Activated T-cell treated with anti-CD3 and anti-CD28 coated beads, Interleukin-2, amount 50 U/mL, for 72 hours (primary cell): ENCODE measurements around the gene PDIA3. TPM values are rescaled to one million over a fixed set of nuclear protein-coding genes. Genes with fewer than 3 reads are reported as not detected.

Experiments
- ATAC-seq, 2 donors: fragments of 150-1000 bp; cut with Tn5 transposase; replicated peaks in 1 of 2; 2 replicates each; pipeline ENCODE4 v1.10.0; 2021; ENCODE audit warnings: moderate library complexity in 2 of 2, mild to moderate bottlenecking in 1 of 2
- DNase-seq, 2 donors: peaks; one replicate each; pipeline ENCODE4 v3.0.0; 2021 to 2022; ENCODE audit warnings: mixed read lengths in 1 of 2
- H3K27ac Mint-ChIP-seq: one replicate; pipeline ENCODE4 v1.8.0; 2022; ENCODE audit warnings: mild to moderate bottlenecking, moderate library complexity, mixed read lengths
- H3K27me3 Mint-ChIP-seq: one replicate; pipeline ENCODE4 v1.8.0; 2022; ENCODE audit warnings: low read depth, mixed read lengths
- H3K36me3 Mint-ChIP-seq, 2 donors: one replicate each; pipeline ENCODE4 v1.8.0; 2022; ENCODE audit warnings: mixed read lengths in 2 of 2, mild to moderate bottlenecking in 1 of 2; ENCODE audit not compliant: insufficient read depth in 2 of 2
- H3K4me1 Mint-ChIP-seq: one replicate; pipeline ENCODE4 v1.8.0; 2022; ENCODE audit warnings: low read depth, mixed read lengths
- H3K4me3 Mint-ChIP-seq, 2 donors: one replicate each; pipeline ENCODE4 v1.8.0; 2022; ENCODE audit warnings: mild to moderate bottlenecking in 2 of 2, mixed read lengths in 2 of 2, moderate library complexity in 2 of 2
- H3K9me3 Mint-ChIP-seq, 2 donors: one replicate each; pipeline ENCODE4 v1.8.0; 2022; ENCODE audit warnings: mixed read lengths in 2 of 2
- total RNA-seq, 2 donors: library from RNA; stranded (reverse); gene quantifications; one replicate each; pipeline ENCODE4 v1.2.3, GENCODE V29; 2022

Gene PDIA3
- total RNA-seq, 2 donors from 2014 or later, result 193 to 244 TPM

DNA sequence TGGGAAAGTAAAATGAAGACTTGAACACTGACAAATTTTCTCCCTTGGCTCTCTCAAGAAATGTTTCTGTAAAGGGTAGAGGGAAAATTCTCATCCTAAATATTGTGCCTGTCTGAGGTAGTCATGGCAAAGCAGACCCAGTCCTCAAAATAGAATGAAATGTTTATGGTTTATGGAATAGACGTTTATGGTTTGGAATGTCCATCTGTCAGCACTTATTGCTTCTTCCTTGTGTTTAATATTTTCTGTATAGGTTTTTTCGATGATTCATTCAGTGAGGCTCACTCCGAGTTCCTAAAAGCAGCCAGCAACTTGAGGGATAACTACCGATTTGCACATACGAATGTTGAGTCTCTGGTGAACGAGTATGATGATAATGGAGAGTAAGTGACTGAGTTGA is 16.6 kb downstream of the PDIA3 start:
- Mint-ChIP-seq H3K27ac (no peak overlapping the region), H3K36me3 (peaks cover 4 to 39% of the 10 kb centered on the region in 2 donors), H3K4me3 (no peak overlapping the region), H3K4me1 (peaks cover 6% of the 10 kb centered on the region), H3K9me3 (no peaks in the 10 kb centered on the region), H3K27me3 (no peaks in the 10 kb centered on the region)
- ATAC-seq, result no peak
- no peak for DNase-seq

DNA sequence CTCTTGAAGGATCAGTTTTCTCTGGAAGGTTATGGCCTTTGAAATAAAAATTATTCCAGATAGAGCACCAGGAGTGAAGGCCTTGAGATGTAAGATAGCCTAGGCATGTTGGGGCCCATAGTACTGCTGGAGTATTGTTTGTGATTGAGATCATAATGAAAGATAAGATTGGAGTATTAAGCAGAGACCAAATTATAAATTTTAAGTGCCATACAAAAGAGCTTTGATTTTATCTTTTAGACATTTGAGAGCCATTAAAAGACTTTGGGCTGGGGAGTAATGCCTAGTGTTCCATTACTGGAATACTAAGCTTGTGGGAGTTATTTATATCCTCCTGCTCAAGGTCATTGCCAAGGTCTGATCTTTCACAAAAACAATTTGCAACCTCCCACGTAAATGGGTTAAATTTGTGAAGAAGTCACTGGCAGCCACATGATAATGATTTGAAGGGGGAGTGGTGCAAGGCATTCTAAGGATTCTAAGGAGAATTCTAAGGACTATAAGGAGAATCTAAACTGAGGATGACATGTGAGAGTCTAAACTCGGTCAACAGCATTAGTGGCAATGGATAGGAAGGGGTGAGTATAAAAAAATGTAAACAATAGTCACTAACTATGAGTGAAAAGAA is 17.7 kb downstream of the PDIA3 start:
- Mint-ChIP-seq H3K27ac (peak overlapping the region; percentile 92), H3K4me1 (peaks cover 6% of the 10 kb centered on the region), H3K4me3 (no peak overlapping the region), H3K36me3 (peaks cover 4 to 39% of the 10 kb centered on the region in 2 donors), H3K9me3 (no peaks in the 10 kb centered on the region), H3K27me3 (no peaks in the 10 kb centered on the region)
- DNase-seq (no peak), ATAC-seq (no peak)

DNA sequence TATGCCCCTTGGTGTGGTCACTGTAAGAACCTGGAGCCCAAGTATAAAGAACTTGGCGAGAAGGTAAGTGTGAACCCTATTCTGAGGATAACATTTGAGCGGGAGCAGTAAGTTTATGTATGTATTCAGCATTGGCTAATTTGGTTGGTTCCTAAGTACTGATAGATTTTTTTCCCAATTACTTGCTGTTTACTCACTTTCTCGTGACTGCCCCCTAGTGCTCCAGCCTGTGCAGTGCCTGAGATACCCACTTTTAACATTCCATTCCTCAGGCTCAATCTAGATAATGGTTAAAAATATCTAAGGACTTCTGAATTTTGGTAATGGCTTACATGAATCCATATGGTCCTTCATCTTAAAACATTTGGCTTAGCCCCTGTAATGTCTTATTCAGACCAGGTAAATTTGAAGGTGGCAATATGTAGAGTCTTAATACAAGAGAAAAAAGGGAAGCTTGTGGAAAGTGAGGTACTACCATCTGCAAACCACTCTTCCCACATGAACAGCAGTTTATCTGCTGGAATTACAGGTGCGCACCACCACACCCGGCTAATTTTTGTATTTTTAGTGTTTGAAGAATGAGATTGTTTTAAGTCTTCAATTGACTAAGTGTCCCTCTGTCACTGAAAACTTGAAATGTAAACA is 23.5 kb downstream of the PDIA3 start:
- DNase-seq (peak; percentile 62 to 63), ATAC-seq (peak; percentile 62 to 68)
- Mint-ChIP-seq H3K9me3 (no peaks in the 10 kb centered on the region), H3K4me1 (no peaks in the 10 kb centered on the region), H3K27ac (no peak overlapping the region), H3K4me3 (no peak overlapping the region), H3K27me3 (no peaks in the 10 kb centered on the region), H3K36me3 (peaks cover 3 to 28% of the 10 kb centered on the region in 2 donors)

DNA sequence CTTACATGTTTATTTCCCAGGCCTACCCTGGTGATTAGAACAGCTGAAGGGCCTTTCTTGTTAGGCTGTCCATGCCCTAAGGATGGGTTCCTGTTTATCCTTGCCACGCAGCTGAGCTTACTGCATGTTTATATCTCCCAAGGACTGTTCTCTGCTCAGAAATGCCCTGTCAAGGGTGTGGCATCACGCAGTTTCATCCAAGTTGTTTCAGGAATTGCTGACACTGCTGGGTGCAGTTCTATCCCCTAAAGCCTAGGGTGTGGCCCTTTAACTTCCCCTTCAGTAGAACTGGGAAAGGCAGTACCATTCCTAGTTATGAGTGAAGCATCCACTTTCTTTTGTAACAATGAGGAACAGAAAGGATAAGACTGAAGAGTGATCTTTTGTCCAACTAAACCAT is 25.6 kb downstream of the PDIA3 start:
- ATAC-seq (no peak), DNase-seq (no peak)
- Mint-ChIP-seq H3K27ac (no peak overlapping the region), H3K36me3 (peaks cover 3 to 19% of the 10 kb centered on the region in 2 donors), H3K4me3 (no peak overlapping the region), H3K27me3 (no peaks in the 10 kb centered on the region), H3K4me1 (peaks cover 12% of the 10 kb centered on the region), H3K9me3 (no peaks in the 10 kb centered on the region)

DNA sequence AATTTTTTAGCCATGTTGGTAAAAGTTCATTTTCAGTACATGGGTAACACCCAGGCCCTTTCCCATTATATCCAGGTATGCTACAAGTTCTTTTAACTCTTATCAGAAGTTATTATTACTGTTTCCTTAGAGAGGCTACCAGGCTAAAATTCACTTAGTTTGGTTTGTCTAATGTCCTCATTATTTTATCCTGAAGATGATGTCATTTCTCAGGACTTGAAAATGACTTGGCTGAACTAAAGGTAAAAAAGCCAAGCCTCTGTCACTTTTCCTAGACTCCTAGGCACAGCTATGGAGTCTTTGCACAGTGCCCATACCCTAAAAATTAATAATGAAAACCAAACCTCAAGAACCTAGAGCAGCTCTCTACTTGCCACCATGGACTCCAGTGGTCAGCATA is 26.4 kb downstream of the PDIA3 start:
- Mint-ChIP-seq H3K36me3 (peaks cover 3 to 14% of the 10 kb centered on the region in 2 donors), H3K27ac (no peak overlapping the region), H3K4me1 (peaks cover 19% of the 10 kb centered on the region), H3K9me3 (no peaks in the 10 kb centered on the region), H3K27me3 (no peaks in the 10 kb centered on the region), H3K4me3 (no peak overlapping the region)
- ATAC-seq, result no peak
- DNase-seq, result no peak

DNA sequence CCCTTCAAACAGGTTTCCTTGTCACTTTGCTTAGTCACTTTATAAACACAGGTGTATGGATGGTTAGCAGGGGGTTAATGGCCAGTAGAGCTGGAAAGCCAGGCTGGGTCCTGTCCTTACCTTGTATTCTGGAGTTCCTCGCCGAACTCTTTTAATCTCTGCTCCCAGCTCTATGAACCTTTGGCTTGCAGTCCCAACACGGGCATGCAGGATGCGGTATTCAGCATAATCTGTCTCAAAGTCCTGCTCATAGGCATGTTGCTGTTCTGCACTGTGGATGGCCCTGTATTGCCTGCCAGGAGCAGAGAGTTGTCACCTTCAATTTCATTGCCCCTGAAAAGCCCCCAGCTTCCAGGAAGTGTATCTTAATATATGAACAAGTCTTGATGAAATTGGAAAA is 27.8 kb downstream of the PDIA3 start:
- no peak overlapping the region for H3K4me3 Mint-ChIP-seq
- H3K4me1 Mint-ChIP-seq, result peaks cover 33% of the 10 kb centered on the region
- H3K9me3 Mint-ChIP-seq, result no peaks in the 10 kb centered on the region
- no peaks in the 10 kb centered on the region for H3K27me3 Mint-ChIP-seq
- ATAC-seq (no peak), DNase-seq (no peak)
- H3K36me3 Mint-ChIP-seq, result peaks cover 3 to 14% of the 10 kb centered on the region in 2 donors
- H3K27ac Mint-ChIP-seq, result peak overlapping the region; percentile 23

DNA sequence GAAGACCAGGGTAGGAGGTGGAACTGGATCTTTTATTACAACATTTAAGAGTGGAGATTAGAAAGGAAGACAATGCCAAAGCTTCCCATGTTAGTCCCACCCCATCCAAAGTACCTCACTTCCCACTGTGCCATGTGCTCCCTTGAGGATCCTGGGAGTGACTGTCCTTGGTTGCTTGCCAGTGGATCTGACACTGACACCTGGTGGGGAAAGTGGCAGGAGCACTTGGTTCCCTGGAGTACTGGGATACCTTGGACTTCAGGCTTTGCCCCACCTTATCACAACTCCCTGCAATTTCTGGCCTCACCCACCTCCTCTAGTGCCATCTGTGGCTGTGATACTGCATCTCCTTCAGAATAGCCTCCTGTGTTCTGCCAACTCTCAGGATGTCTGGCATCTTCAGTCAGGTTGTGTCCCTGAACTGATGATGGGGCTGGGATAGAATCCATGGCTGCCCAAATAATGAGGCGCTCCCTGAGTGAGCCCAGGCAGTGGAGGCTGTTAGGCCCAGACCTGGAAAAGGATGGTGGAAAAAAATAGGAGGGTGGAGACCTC is 29.2 kb downstream of the PDIA3 start:
- H3K4me1 Mint-ChIP-seq, result peaks cover 36% of the 10 kb centered on the region
- no peak for ATAC-seq
- peak overlapping the region; percentile 84 to 98 for H3K4me3 Mint-ChIP-seq
- H3K36me3 Mint-ChIP-seq, result peaks cover 3 to 5% of the 10 kb centered on the region in 2 donors
- H3K27ac Mint-ChIP-seq, result peak overlapping the region; percentile 63
- H3K27me3 Mint-ChIP-seq, result no peaks in the 10 kb centered on the region
- no peaks in the 10 kb centered on the region for H3K9me3 Mint-ChIP-seq
- DNase-seq, result no peak

DNA sequence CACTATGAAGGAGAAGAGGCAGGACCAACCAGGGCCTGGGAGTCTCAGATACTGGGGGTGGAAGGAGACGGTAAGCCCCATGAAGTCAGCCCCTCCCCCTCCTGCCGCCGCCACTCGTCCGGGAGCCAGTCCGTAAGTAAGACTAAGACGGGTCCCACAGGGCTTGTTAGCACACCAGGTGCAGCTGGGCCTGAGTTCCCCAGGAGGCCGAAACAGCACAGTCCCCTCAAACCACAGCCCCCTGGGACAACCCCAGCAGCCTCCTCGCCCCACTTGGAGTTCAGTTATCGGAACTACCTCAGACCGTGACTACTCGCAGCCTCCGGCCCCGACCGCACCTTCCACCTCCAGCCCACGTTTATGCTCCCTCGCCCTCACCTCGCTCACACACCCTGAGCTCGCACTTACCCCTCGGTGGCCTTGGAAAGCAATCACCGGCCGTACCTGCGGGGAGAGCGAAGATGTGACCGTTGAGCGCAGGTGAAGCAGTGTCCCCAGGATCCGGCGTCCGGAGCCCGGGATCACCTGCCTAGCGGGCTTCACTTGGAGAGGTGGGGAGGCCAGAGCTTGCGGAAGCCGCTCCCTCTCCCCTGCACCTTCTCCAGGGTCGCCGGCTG is 30.0 kb downstream of the PDIA3 start:
- peak; percentile 20 to 33 for DNase-seq
- H3K36me3 Mint-ChIP-seq, result peaks cover 0 to 2% of the 10 kb centered on the region in 2 donors
- peak in 1 of 2 donors; percentile 3 for ATAC-seq
- H3K4me3 Mint-ChIP-seq, result peak overlapping the region; percentile 84 to 98
- no peak overlapping the region for H3K27ac Mint-ChIP-seq
- no peaks in the 10 kb centered on the region for H3K9me3 Mint-ChIP-seq
- H3K4me1 Mint-ChIP-seq, result peaks cover 36% of the 10 kb centered on the region
- H3K27me3 Mint-ChIP-seq, result no peaks in the 10 kb centered on the region

DNA sequence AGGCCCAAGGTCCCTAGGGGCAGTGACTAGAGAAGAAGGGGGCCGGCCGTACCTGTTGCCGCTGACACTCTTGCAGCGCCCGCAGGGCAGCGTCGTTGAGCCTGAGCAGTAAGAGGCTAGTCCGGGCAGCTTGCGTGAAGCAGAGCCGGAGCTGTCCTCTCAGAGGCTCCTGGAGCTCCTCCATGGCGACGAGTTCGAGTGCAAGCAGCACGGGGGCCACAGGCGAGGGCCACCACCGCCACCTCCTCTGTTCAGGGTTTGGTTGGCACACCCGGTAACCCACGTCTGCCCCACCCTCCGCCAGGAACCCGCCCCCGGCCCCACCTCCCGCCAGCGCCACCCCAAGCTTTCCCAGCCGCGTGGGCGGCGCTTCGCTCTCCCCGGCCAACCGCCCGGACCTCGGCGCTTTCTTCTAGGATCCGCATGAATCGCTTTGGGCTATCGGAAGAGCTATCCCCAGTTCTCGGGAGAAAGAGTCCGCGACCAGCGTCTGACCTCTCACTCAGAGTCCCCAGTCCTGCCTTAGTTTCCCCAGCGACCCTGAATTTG is 30.6 kb downstream of the PDIA3 start, which contains the start of gene ELL3:
Gene ELL3, minus strand, starts transcription at position 249 of the 549 bp plus-strand sequence. Its CDS starts 65 bp downstream, at position 184.
- H3K27ac Mint-ChIP-seq, result peak within 1 kb of the TSS; percentile 87
- peaks cover 36% of the 10 kb centered on the region for H3K4me1 Mint-ChIP-seq
- H3K9me3 Mint-ChIP-seq, result no peaks in the 10 kb centered on the region
- H3K36me3 Mint-ChIP-seq, result peaks cover 0 to under 1% of the 10 kb centered on the region in 2 donors
- DNase-seq (peak; percentile 80), ATAC-seq (peak; percentile 75 to 78)
- H3K4me3 Mint-ChIP-seq, result peak within 1 kb of the TSS; percentile 84 to 98
- no peaks in the 10 kb centered on the region for H3K27me3 Mint-ChIP-seq

DNA sequence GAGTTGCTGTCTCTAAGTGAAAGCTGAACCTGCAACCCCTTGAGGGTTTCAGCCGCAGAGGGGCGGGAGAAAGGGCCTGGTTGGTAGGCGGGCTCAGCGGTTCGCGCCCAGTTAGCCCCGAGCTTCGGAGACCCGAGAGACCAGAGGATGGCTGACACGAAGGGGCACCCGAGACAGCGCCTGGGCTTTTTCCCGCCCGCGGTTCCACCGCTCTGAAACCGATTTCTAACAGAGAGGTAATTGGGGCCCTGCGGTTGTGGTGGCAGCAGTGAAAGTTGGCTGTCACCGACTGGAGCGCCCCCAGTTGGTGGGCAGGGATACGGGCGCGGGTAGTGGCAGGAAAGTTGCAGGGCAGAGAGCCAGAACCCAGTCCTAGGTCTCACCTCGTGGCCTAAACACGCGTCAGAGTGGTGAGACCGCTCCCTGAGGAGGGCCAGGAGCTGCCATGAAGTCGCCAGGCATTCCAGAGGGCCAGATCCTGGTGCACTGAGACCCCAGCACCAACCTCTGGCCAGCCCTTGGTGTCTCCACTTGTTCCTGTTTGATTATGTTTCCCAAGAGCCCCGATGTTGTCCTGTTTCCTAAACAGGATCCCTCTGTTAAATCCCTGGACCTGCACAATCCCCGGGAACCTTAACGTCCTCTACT is 31.2 kb downstream of the PDIA3 start:
- Mint-ChIP-seq H3K9me3 (no peaks in the 10 kb centered on the region), H3K36me3 (no peaks in the 10 kb centered on the region), H3K27ac (peak overlapping the region; percentile 87), H3K27me3 (no peaks in the 10 kb centered on the region), H3K4me1 (peaks cover 36% of the 10 kb centered on the region), H3K4me3 (peak overlapping the region; percentile 84 to 98)
- ATAC-seq (peak; percentile 85 to 90), DNase-seq (peak; percentile 86 to 93)

DNA sequence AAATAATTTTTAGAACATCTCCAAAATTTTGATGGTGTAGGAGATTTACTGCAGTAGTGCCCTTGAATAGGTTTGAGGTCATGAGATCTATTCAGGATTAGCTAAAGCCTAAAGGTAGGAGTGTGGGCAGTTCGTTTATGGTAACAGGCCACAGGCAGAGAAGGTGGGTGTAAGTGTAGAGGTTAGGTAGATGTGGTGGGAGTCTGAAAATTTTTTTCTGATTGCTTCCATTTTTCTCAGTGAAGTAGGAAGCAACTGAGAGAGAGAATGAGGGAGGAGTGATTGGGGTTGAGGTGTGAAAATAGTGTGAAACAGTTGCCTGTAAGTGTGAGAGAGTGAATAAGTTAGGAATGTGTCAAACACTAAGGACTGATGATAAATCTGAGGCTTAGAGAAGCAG is 32.8 kb downstream of the PDIA3 start:
- Mint-ChIP-seq H3K4me3 (peak overlapping the region; percentile 14 to 15), H3K9me3 (no peaks in the 10 kb centered on the region), H3K27ac (no peak overlapping the region), H3K27me3 (no peaks in the 10 kb centered on the region), H3K4me1 (peaks cover 36% of the 10 kb centered on the region), H3K36me3 (no peaks in the 10 kb centered on the region)
- no peak for DNase-seq
- no peak for ATAC-seq

DNA sequence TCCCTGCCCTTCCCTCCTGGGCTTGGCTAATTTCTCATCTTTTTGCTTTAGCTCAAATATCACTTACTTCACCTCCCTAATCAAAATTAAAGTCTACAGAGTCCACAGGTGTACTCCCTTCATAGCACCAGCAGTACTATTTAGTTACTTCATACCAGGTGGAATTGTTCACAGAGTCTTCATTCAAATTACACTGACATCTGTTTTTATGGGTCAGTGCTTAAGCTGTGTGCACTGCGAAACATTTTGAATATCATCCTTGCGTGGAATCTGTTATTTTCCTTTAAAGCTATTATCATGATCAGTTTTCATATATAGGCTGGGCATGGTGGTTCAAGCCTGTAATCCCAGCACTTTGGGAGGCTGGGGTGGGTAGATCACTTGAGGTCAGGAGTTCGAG is 43.2 kb downstream of the PDIA3 start:
- Mint-ChIP-seq H3K9me3 (no peaks in the 10 kb centered on the region), H3K4me3 (no peak overlapping the region)

More for the DNA sequence above, 43.2 kb downstream of the PDIA3 start:
- H3K36me3 Mint-ChIP-seq, result peaks cover 12 to 15% of the 10 kb centered on the region in 2 donors
- peaks cover 20% of the 10 kb centered on the region for H3K4me1 Mint-ChIP-seq
- no peaks in the 10 kb centered on the region for H3K27me3 Mint-ChIP-seq
- no peak for DNase-seq
- no peak for ATAC-seq
- no peak overlapping the region for H3K27ac Mint-ChIP-seq
